Measurements from ENCODE around the gene RBMS1. TPM values are rescaled to one million over a fixed set of nuclear protein-coding genes. Genes with fewer than 3 reads are reported as not detected.

RBMS1 gene
- total and polyA plus RNA-seq, 2 donors, result 39.8 to 53.7 TPM

DNA sequence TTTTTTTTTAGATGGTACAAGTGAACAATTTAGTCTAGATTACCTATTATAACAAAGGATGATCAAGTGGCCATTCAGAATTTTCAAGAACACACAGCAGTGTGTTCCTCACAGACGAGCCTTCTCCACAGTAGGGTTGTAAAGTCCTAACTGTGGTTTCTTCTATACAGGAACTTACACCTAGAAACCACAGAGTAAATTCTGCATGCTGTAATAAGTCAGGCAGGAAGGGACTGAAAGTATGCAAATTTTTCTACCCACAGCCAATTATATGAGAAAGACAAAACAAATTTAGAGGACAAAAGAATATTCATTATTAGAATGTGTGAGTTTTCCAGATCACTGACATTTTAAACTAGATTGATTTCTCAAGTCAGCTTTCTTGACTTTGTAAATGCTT, 99.5 kb downstream of the RBMS1 start:
- H3K27ac ChIP-seq (ENCODE audit: low read depth in 1 of 2, low read length in 1 of 2), result peak overlapping the region in 1 of 2 donors; percentile 61
- 0% methylated on average over 1 of the region's 1 CpG for whole genome bisulfite sequencing
- H3K4me1 ChIP-seq (ENCODE audit: control insufficient read depth in 2 of 2, insufficient read depth in 2 of 2, low read length in 2 of 2), result peaks cover 14 to 24% of the 10 kb centered on the region in 2 donors
- DNase-seq (ENCODE audit: low read depth in 6 of 9, low spot score in 9 of 9), result peak in 2 of 9 donors; percentile 34 to 72
- H3K27me3 ChIP-seq (ENCODE audit: control insufficient read depth in 2 of 2, insufficient read depth in 1 of 2, low read length in 1 of 2), result no peaks in the 10 kb centered on the region
- H3K4me3 ChIP-seq (ENCODE audit: low read length in 2 of 2), result no peak overlapping the region
- H3K9me3 ChIP-seq (ENCODE audit: control insufficient read depth in 2 of 2, insufficient read depth in 1 of 2, low read length in 1 of 2), result no peaks in the 10 kb centered on the region
- H3K36me3 ChIP-seq (ENCODE audit: control insufficient read depth in 2 of 2, insufficient read depth in 2 of 2, low read length in 1 of 2), result no peaks in the 10 kb centered on the region

DNA sequence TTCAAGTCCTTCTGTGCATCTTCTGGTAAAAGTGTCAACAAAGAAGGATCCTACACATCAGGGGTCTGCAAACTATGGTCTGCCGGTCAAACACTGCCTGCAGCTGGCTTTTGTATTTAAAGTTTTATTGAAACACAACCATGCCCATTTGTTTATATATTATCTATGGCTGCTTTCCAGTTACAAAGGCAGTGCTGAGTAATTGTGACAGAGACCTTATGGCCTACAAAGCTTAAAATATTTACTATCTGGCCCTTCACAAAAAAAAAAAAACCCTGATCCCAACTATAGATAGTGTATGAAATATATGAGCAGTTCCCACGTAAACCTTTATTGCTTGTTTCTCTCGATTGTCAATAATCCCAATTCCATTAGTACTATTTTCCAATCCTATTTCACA, 101.4 kb downstream of the RBMS1 start:
- Histone ChIP-seq H3K4me1 (ENCODE audit: control insufficient read depth in 2 of 2, insufficient read depth in 2 of 2, low read length in 2 of 2) (peaks cover 33 to 35% of the 10 kb centered on the region in 2 donors), H3K27me3 (ENCODE audit: control insufficient read depth in 2 of 2, insufficient read depth in 1 of 2, low read length in 1 of 2) (no peaks in the 10 kb centered on the region), H3K36me3 (ENCODE audit: control insufficient read depth in 2 of 2, insufficient read depth in 2 of 2, low read length in 1 of 2) (no peaks in the 10 kb centered on the region), H3K27ac (ENCODE audit: low read depth in 1 of 2, low read length in 1 of 2) (no peak overlapping the region), H3K9me3 (ENCODE audit: control insufficient read depth in 2 of 2, insufficient read depth in 1 of 2, low read length in 1 of 2) (no peaks in the 10 kb centered on the region), H3K4me3 (ENCODE audit: low read length in 2 of 2) (no peak overlapping the region)
- 96% methylated on average over 3 of the region's 3 CpGs for WGBS
- DNase-seq (ENCODE audit: low read depth in 6 of 9, low spot score in 9 of 9), result no peak

DNA sequence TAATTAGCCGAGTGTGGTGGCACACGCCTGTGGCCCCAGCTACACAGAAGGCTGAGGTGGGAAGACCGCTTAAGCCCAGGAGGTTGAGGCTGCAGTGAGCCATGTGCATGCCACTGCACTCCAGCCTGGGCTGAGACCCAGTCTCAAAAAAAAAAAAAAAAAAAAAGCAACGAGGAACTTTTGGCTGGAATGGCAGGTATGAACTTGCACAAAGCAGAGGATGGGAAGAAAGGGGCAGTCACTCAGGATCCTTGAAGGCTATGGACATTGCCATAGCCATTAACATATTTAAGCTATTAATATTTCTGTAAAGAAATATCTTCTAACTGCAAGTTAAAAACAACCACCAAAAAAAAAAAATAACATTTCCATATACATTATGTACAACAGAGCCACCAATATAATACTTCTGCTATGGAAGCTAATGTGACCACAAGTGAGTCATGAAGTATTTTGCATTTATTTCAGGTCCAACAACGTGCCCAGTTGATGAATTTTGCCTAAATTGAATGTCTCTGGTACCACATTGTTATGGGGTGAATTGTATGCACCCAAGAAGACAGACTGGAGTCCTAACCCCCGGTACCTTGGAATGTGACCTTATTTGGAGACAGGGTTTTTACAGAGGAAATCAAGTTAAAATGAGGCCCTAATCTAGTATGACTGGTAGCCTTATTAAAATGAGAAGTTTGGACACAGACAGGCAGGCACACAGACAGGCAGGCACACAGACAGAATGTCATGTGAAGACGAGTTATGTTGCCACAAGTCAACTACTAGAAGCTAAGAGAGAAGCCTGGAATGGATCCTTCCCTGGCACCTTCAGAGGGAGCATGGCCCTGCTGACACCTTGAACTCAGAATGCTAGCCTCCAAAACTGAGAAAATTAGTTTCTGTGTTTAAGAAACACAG, 102.8 kb downstream of the RBMS1 start:
- Histone ChIP-seq H3K36me3 (ENCODE audit: control insufficient read depth in 2 of 2, insufficient read depth in 2 of 2, low read length in 1 of 2) (no peaks in the 10 kb centered on the region), H3K4me3 (ENCODE audit: low read length in 2 of 2) (no peak overlapping the region), H3K9me3 (ENCODE audit: control insufficient read depth in 2 of 2, insufficient read depth in 1 of 2, low read length in 1 of 2) (no peaks in the 10 kb centered on the region), H3K4me1 (ENCODE audit: control insufficient read depth in 2 of 2, insufficient read depth in 2 of 2, low read length in 2 of 2) (peaks cover 29 to 44% of the 10 kb centered on the region in 2 donors), H3K27ac (ENCODE audit: low read depth in 1 of 2, low read length in 1 of 2) (no peak overlapping the region), H3K27me3 (ENCODE audit: control insufficient read depth in 2 of 2, insufficient read depth in 1 of 2, low read length in 1 of 2) (no peaks in the 10 kb centered on the region)
- WGBS, result 90% methylated on average over 7 of the region's 7 CpGs
- no peak for DNase-seq (ENCODE audit: low read depth in 6 of 9, low spot score in 9 of 9)

DNA sequence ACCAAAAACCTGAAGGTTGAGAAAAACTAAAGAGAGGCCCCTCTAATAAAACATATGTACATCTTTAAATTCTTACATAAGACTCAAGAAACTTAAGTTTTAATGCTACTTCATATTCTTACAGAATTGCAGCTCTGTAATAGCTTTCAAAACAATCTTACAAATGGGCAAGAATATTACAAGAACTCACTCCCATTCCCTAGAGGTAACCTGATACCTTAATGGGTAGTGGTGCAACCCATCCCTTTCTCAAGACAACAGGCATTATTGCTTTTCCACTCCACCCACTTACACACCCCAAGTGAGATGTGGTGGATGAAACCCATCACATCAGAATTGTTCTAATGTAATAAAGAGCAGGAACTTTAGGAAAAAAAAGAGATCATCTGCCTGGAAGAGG, 103.7 kb downstream of the RBMS1 start:
- H3K36me3 ChIP-seq (ENCODE audit: control insufficient read depth in 2 of 2, insufficient read depth in 2 of 2, low read length in 1 of 2), result no peaks in the 10 kb centered on the region

DNA sequence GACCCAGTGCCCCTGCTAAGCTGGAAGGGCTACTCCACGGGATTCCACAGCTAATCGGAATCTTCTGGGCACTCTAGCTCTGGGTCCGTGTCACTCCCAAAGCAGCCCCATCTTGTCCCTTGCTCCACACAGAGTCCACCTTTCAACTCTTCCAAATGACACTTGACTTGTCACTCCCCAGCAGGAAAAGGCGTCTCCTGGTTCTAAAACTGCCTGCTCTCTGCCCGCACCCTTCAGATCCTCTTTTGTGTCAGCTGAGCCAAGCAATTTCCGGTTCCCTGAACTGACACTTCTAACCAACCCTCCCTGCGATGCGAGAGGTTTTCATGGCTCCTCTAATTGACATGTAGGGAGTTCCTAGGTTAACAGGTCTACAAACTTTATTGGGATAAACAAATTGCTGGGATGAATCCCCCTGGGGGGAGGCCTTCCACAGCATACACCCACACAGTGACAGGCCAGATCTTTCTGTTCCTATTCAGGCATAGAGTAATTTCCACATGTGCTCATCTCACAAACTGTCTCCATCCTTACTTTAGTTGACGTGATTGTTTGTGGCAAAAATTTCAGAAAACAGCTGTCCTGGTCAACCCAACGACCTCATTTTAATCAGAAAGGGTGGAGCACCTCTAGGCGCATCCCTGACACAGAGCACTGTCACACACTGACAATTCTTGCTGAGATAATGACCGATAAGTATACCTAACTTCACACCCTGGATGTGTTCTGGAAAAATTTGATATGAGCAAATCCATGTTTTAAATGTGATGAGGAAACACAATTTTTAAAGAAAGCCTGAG, 104.9 kb downstream of the RBMS1 start:
- no peaks in the 10 kb centered on the region for H3K36me3 ChIP-seq (ENCODE audit: control insufficient read depth in 2 of 2, insufficient read depth in 2 of 2, low read length in 1 of 2)
- WGBS, result 55% methylated on average over 12 of the region's 12 CpGs
- peak overlapping the region; percentile 68 to 70 for H3K27ac ChIP-seq (ENCODE audit: low read depth in 1 of 2, low read length in 1 of 2)
- H3K27me3 ChIP-seq (ENCODE audit: control insufficient read depth in 2 of 2, insufficient read depth in 1 of 2, low read length in 1 of 2), result no peaks in the 10 kb centered on the region
- peak in 5 of 9 donors; percentile 57 to 85 (median 60) for DNase-seq (ENCODE audit: low read depth in 6 of 9, low spot score in 9 of 9)
- H3K9me3 ChIP-seq (ENCODE audit: control insufficient read depth in 2 of 2, insufficient read depth in 1 of 2, low read length in 1 of 2), result no peaks in the 10 kb centered on the region
- H3K4me3 ChIP-seq (ENCODE audit: low read length in 2 of 2), result no peak overlapping the region
- peaks cover 24 to 38% of the 10 kb centered on the region in 2 donors for H3K4me1 ChIP-seq (ENCODE audit: control insufficient read depth in 2 of 2, insufficient read depth in 2 of 2, low read length in 2 of 2)

More for the DNA sequence above, 103.7 kb downstream of the RBMS1 start:
- no peaks in the 10 kb centered on the region for H3K27me3 ChIP-seq (ENCODE audit: control insufficient read depth in 2 of 2, insufficient read depth in 1 of 2, low read length in 1 of 2)
- no peak overlapping the region for H3K27ac ChIP-seq (ENCODE audit: low read depth in 1 of 2, low read length in 1 of 2)
- no peak for DNase-seq (ENCODE audit: low read depth in 6 of 9, low spot score in 9 of 9)
- no peaks in the 10 kb centered on the region for H3K9me3 ChIP-seq (ENCODE audit: control insufficient read depth in 2 of 2, insufficient read depth in 1 of 2, low read length in 1 of 2)
- H3K4me3 ChIP-seq (ENCODE audit: low read length in 2 of 2), result no peak overlapping the region
- H3K4me1 ChIP-seq (ENCODE audit: control insufficient read depth in 2 of 2, insufficient read depth in 2 of 2, low read length in 2 of 2), result peaks cover 29 to 44% of the 10 kb centered on the region in 2 donors

DNA sequence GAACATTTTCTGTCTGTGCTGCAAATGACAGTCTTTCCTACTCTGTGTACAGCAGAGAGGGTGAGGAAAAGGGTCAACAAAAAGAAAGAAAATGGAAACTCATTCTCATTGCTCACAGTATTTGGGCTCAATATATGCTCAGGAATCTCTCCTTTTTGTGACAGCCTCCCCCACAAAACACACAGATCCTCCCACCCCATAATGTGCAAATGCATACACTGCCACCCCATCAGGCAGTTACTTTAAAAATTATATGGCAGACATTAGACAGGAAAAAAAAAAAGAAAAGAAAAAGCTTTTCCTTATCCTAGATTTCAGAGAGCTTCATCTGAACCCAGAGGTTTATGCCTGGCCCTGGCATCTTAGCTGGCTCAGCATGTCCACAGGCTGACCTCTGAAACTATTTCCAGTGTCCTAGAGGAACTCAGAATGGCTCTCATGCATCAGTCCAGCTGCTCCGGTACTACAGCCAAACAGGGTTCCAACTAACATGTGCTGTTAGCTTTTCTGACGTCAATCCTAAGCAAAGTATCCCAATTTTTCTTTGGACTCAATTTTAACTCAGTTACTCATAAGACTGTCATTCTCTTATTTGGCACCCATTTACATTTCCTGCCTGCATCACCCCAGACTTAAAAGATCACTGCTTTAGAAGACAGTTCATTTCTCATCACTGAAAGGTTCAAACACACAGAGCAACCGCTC, 105.9 kb downstream of the RBMS1 start:
- Histone ChIP-seq H3K4me1 (ENCODE audit: control insufficient read depth in 2 of 2, insufficient read depth in 2 of 2, low read length in 2 of 2) (peaks cover 20 to 34% of the 10 kb centered on the region in 2 donors), H3K36me3 (ENCODE audit: control insufficient read depth in 2 of 2, insufficient read depth in 2 of 2, low read length in 1 of 2) (no peaks in the 10 kb centered on the region), H3K27me3 (ENCODE audit: control insufficient read depth in 2 of 2, insufficient read depth in 1 of 2, low read length in 1 of 2) (no peaks in the 10 kb centered on the region), H3K27ac (ENCODE audit: low read depth in 1 of 2, low read length in 1 of 2) (peak overlapping the region; percentile 68 to 70), H3K4me3 (ENCODE audit: low read length in 2 of 2) (no peak overlapping the region), H3K9me3 (ENCODE audit: control insufficient read depth in 2 of 2, insufficient read depth in 1 of 2, low read length in 1 of 2) (no peaks in the 10 kb centered on the region)
- DNase-seq (ENCODE audit: low read depth in 6 of 9, low spot score in 9 of 9), result no peak
- 90% methylated on average over 3 of the region's 3 CpGs for WGBS

DNA sequence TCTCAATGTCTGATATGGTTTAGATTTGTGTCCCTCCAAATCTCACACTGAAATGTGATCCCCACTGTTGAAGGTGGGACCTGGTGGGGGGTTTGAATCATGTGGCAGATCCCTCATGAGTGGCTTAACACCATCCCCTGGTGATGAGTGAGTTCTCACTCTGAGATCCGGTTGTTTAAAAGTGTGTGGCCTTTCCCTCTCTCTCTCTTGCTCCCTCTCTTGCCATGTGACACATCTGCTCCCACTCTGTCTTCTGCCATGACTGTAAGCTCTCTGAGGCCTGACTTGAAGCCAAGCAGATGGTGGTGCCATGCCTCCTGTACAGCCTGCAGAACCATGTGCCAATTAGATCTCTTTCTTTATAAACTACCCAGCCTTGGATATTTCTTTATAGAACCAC, 108.8 kb downstream of the RBMS1 start:
- H3K4me3 ChIP-seq (ENCODE audit: low read length in 2 of 2), result no peak overlapping the region
- H3K9me3 ChIP-seq (ENCODE audit: control insufficient read depth in 2 of 2, insufficient read depth in 1 of 2, low read length in 1 of 2), result no peaks in the 10 kb centered on the region
- H3K27me3 ChIP-seq (ENCODE audit: control insufficient read depth in 2 of 2, insufficient read depth in 1 of 2, low read length in 1 of 2), result no peaks in the 10 kb centered on the region
- no peak for DNase-seq (ENCODE audit: low read depth in 6 of 9, low spot score in 9 of 9)
- WGBS, result 98% methylated on average over 1 of the region's 1 CpG
- peaks cover 16 to 36% of the 10 kb centered on the region in 2 donors for H3K4me1 ChIP-seq (ENCODE audit: control insufficient read depth in 2 of 2, insufficient read depth in 2 of 2, low read length in 2 of 2)
- no peaks in the 10 kb centered on the region for H3K36me3 ChIP-seq (ENCODE audit: control insufficient read depth in 2 of 2, insufficient read depth in 2 of 2, low read length in 1 of 2)
- no peak overlapping the region for H3K27ac ChIP-seq (ENCODE audit: low read depth in 1 of 2, low read length in 1 of 2)

DNA sequence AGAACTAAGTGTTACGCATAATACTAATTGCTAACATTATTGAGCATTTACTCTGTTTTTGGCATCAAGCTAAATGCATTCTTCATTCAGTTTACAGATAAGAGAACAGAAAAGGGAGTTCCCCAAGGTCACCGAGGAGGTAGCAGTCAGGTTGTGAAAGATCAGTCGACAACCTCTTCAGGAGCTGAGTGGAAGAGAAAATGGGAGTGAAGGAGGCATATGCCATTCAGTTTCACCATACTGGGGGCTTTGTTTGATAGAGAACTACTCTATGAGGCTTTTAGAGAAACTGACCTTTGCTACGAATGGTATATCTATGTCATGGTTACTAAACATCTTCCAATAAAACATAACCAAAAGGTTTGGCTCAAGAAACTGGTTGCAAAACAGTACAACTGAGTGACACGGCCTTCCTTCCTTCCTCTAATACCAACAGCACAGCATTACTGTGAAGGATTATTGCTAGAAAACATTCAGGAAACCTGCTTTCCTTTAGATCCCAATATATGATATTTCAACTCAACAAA, 112.1 kb downstream of the RBMS1 start:
- peaks cover 2 to 15% of the 10 kb centered on the region in 2 donors for H3K4me1 ChIP-seq (ENCODE audit: control insufficient read depth in 2 of 2, insufficient read depth in 2 of 2, low read length in 2 of 2)
- WGBS, result 78% methylated on average over 5 of the region's 5 CpGs
- no peaks in the 10 kb centered on the region for H3K36me3 ChIP-seq (ENCODE audit: control insufficient read depth in 2 of 2, insufficient read depth in 2 of 2, low read length in 1 of 2)
- H3K27ac ChIP-seq (ENCODE audit: low read depth in 1 of 2, low read length in 1 of 2), result no peak overlapping the region
- no peaks in the 10 kb centered on the region for H3K27me3 ChIP-seq (ENCODE audit: control insufficient read depth in 2 of 2, insufficient read depth in 1 of 2, low read length in 1 of 2)
- H3K4me3 ChIP-seq (ENCODE audit: low read length in 2 of 2), result no peak overlapping the region
- H3K9me3 ChIP-seq (ENCODE audit: control insufficient read depth in 2 of 2, insufficient read depth in 1 of 2, low read length in 1 of 2), result no peaks in the 10 kb centered on the region
- DNase-seq (ENCODE audit: low read depth in 6 of 9, low spot score in 9 of 9), result no peak

Measured in thymus (tissue), 11 donors.